AG09309 (cell line): ENCODE data around the gene GPR61.

Experiments used
- DNase-seq: peaks from one replicate; pipeline ENCODE4 v3.0.0-alpha.2; 2010; ENCODE audit warnings: low read depth
- H3K4me3 ChIP-seq: 2 replicates; pipeline ENCODE4 v1.5.1; 2011; ENCODE audit warnings: mild to moderate bottlenecking, low read depth, low read length, moderate library complexity; ENCODE audit not compliant: control insufficient read depth
- TF ChIP-seq, protein P1 (sequence below): IDR thresholded peaks from 2 replicates; pipeline ENCODE4 v1.5.1; 2011; ENCODE audit warnings: mild to moderate bottlenecking, low read depth, low read length, inconsistent platforms; ENCODE audit not compliant: insufficient read depth, control insufficient read depth; ENCODE audit errors: missing control alignments

Gene GPR61

DNA sequence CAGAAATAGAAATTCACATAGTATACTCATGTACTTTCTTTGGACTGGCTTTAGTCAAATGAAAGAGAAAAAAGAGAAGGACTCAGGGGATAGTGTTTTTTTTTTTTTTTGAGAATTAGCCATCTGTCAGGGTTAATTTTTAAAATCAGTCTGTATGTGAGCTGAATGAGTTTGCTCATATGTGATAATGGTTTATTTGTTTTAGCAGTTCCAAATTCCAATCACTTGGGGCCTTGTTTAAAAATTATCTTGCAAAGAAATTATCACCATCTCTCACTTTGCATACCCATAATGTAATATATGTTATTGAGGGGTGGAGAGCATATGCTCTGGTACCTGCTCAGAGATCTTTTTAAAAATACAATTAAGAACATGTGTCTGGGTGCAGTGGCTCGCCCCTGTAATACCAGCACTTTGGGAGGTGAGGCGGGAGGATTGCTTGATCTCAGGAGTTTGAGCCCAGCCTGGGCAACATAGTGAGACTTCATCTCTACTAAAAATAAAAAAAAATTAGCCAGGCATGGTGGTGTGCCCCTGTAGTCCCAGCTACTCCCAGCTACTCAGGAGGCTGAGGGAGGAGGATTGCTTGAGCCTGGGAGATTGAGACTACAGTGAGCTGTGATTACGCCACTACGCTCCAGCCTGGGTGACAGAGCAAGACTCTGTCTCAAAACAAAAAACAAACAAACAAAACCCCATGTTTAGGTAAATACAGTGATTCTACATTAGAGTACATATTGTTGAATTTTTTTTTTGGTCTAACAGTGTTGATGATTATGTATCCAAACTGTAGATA is 28.4 kb downstream of the GPR61 start:
- TF ChIP-seq, protein P1, sequence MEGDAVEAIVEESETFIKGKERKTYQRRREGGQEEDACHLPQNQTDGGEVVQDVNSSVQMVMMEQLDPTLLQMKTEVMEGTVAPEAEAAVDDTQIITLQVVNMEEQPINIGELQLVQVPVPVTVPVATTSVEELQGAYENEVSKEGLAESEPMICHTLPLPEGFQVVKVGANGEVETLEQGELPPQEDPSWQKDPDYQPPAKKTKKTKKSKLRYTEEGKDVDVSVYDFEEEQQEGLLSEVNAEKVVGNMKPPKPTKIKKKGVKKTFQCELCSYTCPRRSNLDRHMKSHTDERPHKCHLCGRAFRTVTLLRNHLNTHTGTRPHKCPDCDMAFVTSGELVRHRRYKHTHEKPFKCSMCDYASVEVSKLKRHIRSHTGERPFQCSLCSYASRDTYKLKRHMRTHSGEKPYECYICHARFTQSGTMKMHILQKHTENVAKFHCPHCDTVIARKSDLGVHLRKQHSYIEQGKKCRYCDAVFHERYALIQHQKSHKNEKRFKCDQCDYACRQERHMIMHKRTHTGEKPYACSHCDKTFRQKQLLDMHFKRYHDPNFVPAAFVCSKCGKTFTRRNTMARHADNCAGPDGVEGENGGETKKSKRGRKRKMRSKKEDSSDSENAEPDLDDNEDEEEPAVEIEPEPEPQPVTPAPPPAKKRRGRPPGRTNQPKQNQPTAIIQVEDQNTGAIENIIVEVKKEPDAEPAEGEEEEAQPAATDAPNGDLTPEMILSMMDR: no peak
- no peak for DNase-seq
- no peak overlapping the region for H3K4me3 ChIP-seq

DNA sequence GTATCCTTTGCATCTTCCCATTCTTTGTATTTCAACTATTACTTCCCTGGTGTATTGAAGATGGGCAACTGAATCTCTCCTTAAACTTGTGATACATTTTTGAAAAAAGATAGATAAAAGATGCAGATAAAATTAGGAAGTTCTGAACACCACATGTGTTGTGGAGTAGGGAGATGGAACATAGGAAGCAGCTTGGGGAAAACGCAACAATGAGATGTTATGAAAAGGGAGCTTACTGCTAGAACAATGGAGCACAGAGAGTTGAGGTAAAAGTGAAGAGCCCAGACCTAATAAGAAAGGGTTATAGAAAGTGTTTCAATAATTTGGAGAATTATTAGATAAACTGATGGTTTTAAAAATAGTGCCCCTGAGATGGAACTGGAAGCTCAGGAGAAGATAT is 29.7 kb downstream of the GPR61 start:
- TF ChIP-seq, protein P1: no peak

DNA sequence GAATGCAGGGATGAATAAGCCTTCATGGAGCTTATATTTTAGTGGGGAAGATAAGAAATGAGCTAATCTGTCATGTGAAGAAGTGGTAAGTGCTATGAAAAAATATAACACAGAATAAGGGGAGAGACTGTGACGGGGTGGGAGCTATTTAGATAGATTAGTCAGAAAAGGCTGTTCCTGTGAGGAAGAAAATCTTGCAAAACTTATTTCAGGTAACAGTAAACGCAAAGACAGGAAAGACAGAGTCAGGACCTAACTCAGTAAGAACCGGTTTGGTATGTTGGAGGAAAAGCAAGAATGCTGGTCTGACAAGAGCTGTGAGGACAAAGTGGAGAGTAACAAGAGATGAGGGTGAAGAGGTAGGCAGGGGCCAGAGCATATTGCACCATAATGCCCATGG is 30.7 kb downstream of the GPR61 start:
- no peak for DNase-seq
- TF ChIP-seq, protein P1: no peak
- H3K4me3 ChIP-seq: no peak overlapping the region

More for the DNA sequence above, 29.7 kb downstream of the GPR61 start:
- no peak overlapping the region for H3K4me3 ChIP-seq
- DNase-seq: no peak

DNA sequence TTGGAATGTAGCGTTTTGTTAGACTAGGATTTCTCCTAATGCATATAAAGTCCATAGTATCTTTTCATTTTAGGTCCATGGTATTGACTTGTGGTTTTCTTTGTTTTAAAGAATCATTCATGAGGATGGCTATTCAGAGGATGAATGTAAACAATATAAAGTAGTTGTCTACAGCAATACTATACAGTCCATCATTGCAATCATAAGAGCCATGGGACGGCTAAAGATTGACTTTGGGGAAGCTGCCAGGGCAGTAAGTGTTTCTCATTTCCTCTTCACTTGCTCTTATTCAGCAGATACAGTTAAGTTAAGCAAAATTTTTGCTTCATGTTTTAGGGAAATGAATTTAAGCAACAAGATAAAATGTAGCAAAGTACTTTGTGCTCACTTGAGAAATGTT is 34.1 kb downstream of the GPR61 start:
- no peak overlapping the region for H3K4me3 ChIP-seq
- no peak for DNase-seq
- TF ChIP-seq, protein P1: no peak

DNA sequence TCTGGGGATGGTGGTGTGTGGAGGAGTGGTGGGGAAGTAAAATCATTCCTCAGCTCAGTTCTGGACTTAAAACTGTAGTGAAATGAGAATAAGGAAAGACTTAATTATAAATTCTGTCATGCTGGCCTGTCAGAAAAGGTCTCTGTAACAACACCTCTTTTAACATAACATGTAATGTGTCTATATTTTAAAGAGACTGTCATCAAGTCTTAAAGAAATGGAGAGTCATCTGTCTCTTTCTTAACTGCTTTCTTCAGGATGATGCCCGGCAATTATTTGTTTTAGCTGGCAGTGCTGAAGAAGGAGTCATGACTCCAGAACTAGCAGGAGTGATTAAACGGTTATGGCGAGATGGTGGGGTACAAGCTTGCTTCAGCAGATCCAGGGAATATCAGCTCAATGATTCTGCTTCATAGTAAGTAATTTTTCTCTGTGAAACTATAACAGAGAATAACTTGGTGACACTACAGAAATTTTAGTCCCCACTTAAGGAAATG is 39.3 kb downstream of the GPR61 start:
- no peak overlapping the region for H3K4me3 ChIP-seq

DNA sequence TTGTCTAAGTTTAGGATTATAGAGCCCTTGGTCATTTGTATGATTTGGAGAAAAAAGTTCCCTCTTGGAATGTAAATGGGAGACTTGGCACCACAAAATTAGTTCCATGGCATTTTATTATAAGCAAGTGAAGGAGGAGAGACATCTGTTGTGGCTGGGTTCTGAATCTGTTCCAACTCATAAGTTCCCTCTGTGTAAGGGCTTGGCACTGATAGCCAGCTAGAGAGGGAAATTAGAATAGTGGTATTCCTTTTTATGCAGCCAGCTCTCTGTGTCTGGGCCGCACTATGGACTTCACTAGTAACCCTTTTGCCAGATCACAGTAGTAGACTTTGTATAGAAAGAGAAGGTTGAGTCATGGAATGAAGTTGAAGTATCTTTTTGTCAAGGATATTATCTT is 39.8 kb downstream of the GPR61 start:
- TF ChIP-seq, protein P1: no peak
- no peak for DNase-seq
- no peak overlapping the region for H3K4me3 ChIP-seq

More for the DNA sequence above, 39.3 kb downstream of the GPR61 start:
- TF ChIP-seq, protein P1: no peak
- DNase-seq: no peak

DNA sequence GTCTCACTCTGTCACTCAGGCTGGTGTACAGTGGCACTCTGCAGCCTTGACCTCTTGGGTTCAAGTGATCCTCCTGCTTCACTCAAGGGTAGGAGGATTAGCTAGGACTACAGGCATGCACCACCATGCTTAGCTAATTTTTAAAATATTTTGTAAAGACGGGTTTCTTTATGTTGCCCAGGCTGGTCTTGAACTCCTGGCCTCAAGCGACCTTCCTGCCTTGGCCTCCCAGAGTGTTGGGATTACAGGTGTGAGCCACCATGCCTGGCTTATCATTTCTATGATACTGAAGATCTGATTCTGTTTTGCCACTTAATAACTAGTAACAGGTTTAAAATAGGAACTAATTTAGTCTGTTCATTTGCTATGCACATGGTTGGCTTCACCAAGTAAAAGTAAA is 42.3 kb downstream of the GPR61 start:
- no peak for DNase-seq
- no peak overlapping the region for H3K4me3 ChIP-seq
- TF ChIP-seq, protein P1: no peak
